Measurements from ENCODE around the gene TMEM132C. TPM values are rescaled to one million over a fixed set of nuclear protein-coding genes. Genes with fewer than 3 reads are reported as not detected.

The TMEM132C gene
- total and polyA plus RNA-seq, 2 of the 8 experiments (the other 6 are each of a cell fraction or from before 2014, with no cell fraction given): 0.23 to 0.76 TPM

DNA sequence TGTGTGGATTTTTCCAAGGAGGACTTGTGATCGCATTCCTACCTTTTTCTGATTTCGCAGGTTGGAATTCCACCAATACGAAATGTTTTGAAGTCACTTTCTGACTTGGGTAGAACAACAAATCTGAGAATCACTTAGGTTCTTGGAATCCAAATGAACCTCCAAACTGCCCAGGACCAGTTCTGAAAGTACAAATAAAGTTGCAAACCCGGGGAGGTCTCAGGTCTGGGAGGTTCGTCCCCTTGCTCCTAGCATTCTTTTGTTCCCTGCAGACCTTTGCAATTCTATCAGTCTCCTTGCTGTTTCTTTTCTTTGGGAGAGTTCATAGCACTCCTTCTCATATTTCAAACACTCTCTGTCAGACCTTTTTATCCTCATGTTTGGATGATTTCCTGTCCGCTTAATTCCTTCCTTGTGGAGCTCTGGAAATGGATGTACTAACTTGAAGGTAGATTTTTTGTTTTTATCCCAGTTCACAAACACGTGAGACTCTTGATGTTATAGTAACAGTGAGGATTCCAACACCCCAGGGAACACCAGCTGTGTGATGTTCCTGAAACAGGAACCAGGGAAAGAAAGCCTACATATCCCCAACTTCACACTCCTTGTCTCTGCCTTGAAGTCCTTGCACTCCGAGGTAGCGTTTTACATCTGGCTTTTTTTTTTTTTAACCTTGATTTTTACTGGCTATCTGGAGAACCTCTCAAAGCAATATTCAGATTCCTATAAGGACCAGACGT lies 70.6 kb downstream of the TMEM132C start:
- peak overlapping the region; percentile 51; the same call in 1 of the 2 replicates for H2BK12ac ChIP-seq (ENCODE audit: low read depth, low read length)
- TF ChIP-seq FOSL1 (IDR thresholded peaks at IDR 0.05; ENCODE audit: insufficient read depth, low read depth, low read length) (no peak), TCF12 (IDR thresholded peaks at IDR 0.05; ENCODE audit: low read depth, low read length) (0 out of 2 replicates have a peak, but pooled peaks have one; percentile 14)

More for the DNA sequence above, 70.6 kb downstream of the TMEM132C start:
- POLR2A ChIA-PET (ENCODE audit: partially characterized antibody): interaction anchor here (0.6 to 1.2 kb wide), 2 partner anchors 26 to 1618 kb away, joined by 3 to 4 read pairs; no protein-coding TSS in a partner anchor
- peak; percentile 85 for FAIRE-seq
- no peak overlapping the region for H3K14ac ChIP-seq (ENCODE audit: insufficient read length)
- H3K79me2 ChIP-seq (ENCODE audit: control insufficient read depth in 1 of 2, insufficient read depth in 2 of 2, low read length in 2 of 2): 0 out of 4 replicates have a peak, but pooled peaks cover 0 to 3% of the 10 kb centered on the region in 2 experiments
- H3K9ac ChIP-seq (replicated peaks in 1 of 4; ENCODE audit: extremely low read depth in 1 of 4, low read depth in 3 of 4, low read length in 3 of 4): peak overlapping the region in 2 of 4 experiments; percentile 1 to 40; a peak in 2 of 7 replicates
- no peak overlapping the region for H3K56ac ChIP-seq (replicated peaks; ENCODE audit: insufficient read length, low read depth, low read length)
- CTCF ChIA-PET (ENCODE audit: partially characterized antibody): interaction anchor here (0.8 to 1.6 kb wide), 7 partner anchors 18 to 179 kb away, joined by 3 to 6 read pairs (median 4); no protein-coding TSS in a partner anchor
- no peak overlapping the region for H3K23ac ChIP-seq (ENCODE audit: insufficient read length)
- no peak overlapping the region for H2BK15ac ChIP-seq (ENCODE audit: low read length)
- no peak overlapping the region for H4K8ac ChIP-seq (ENCODE audit: extremely low read depth, insufficient read depth, low read length)
- H3K4ac ChIP-seq (replicated peaks; ENCODE audit: insufficient read length, low read depth, low read length): peak overlapping the region; percentile 10
- peak overlapping the region; percentile 71 for H4K91ac ChIP-seq (replicated peaks; ENCODE audit: insufficient read length, low read length)
- no peak overlapping the region; the same call in 1 of the 2 replicates for H2BK20ac ChIP-seq (ENCODE audit: low read length)
- peak overlapping the region; percentile 79; the same call in 1 of the 2 replicates for H3K18ac ChIP-seq (ENCODE audit: extremely low read depth, low read length)
- H3K36me3 ChIP-seq (ENCODE audit: control insufficient read depth in 2 of 4, insufficient read depth in 4 of 4, low read length in 3 of 4): no peaks in the 10 kb centered on the region
- peaks cover 12% of the 10 kb centered on the region for H3K23me2 ChIP-seq (ENCODE audit: low read depth, low read length)
- no peak overlapping the region for H4K5ac ChIP-seq (ENCODE audit: insufficient read length, low read depth, low read length)
- H2AFZ ChIP-seq (ENCODE audit: low read length): peak overlapping the region; percentile 1; the same call in 1 of the 2 replicates
- H2BK5ac ChIP-seq (ENCODE audit: low read depth, low read length): peak overlapping the region; percentile 83; the same call in 1 of the 2 replicates
- H4K20me1 ChIP-seq (replicated peaks in 1 of 2; ENCODE audit: control insufficient read depth in 1 of 2, insufficient read depth in 2 of 2, low read length in 2 of 2): peaks cover 0 to 7% of the 10 kb centered on the region in 2 experiments
- no peaks in the 10 kb centered on the region for H3K79me1 ChIP-seq (ENCODE audit: low read depth, low read length)
- no peak overlapping the region for H2AK5ac ChIP-seq (ENCODE audit: low read depth, low read length)
- H2BK120ac ChIP-seq (replicated peaks; ENCODE audit: low read depth, low read length): no peak overlapping the region
- H3K27ac ChIP-seq (ENCODE audit: low read depth, low read length): no peak overlapping the region; the same call in 1 of the 2 replicates
- peaks cover 0 to 9% (median 4%) of the 10 kb centered on the region in 4 experiments; a peak in 4 of 7 replicates for H3K27me3 ChIP-seq (replicated peaks in 1 of 4; ENCODE audit: control insufficient read depth in 3 of 4, extremely low read depth in 1 of 4, insufficient read depth in 3 of 4, low read length in 3 of 4)
- H3K4me1 ChIP-seq (replicated peaks in 1 of 4; ENCODE audit: control insufficient read depth in 3 of 4, insufficient read depth in 4 of 4, low read length in 3 of 4): peaks cover 6 to 19% (median 14%) of the 10 kb centered on the region in 4 experiments
- DNase-seq (ENCODE audit: low read depth in 1 of 2, low spot score in 2 of 2): no peak
- H3K4me2 ChIP-seq (ENCODE audit: insufficient read depth in 1 of 2, low read depth in 2 of 2, low read length in 2 of 2): peak overlapping the region; percentile 62 to 77
- no peaks in the 10 kb centered on the region for H3K9me3 ChIP-seq (ENCODE audit: insufficient read depth in 2 of 2, low read depth in 1 of 2, low read length in 1 of 2)
- 17% methylated on average over 10 of the region's 10 CpGs; no CpG with 5 or more reads in 1 of the 2 experiments for WGBS, 2 experiments (ENCODE audit: extremely low coverage in 1 of 2, insufficient coverage in 1 of 2, insufficient read length in 1 of 2, insufficient replicate concordance in 2 of 2, low coverage in 1 of 2, low lambda C conversion rate in 2 of 2, missing lambda C conversion rate in 1 of 2)
- peak overlapping the region in 1 of 4 experiments; percentile 41; a peak in 4 of 8 replicates for H3K4me3 ChIP-seq (ENCODE audit: extremely low read depth in 1 of 4, insufficient read depth in 2 of 4, low read depth in 3 of 4, low read length in 4 of 4)
